Osteocyte (in vitro differentiated cells): ENCODE results near the gene TPO. TPM values are rescaled to one million over a fixed set of nuclear protein-coding genes. Genes with fewer than 3 reads are reported as not detected.
A peak's percentile ranks its signal among the peaks of the same experiment; 100 is the strongest.

Experiments
- DNase-seq: peaks from one replicate; pipeline ENCODE4 v3.0.0; 2021; ENCODE audit warnings: mixed read lengths; ENCODE audit not compliant: unreplicated experiment; ENCODE audit errors: extremely low spot score
- H3K27ac Mint-ChIP-seq: one replicate; pipeline ENCODE4 v1.8.0; 2021; ENCODE audit warnings: mild to moderate bottlenecking, mixed read lengths; ENCODE audit not compliant: unreplicated experiment
- H3K27me3 Mint-ChIP-seq: one replicate; pipeline ENCODE4 v1.8.0; 2021; ENCODE audit warnings: mixed read lengths; ENCODE audit not compliant: unreplicated experiment
- H3K36me3 Mint-ChIP-seq: one replicate; pipeline ENCODE4 v1.8.0; 2021; ENCODE audit warnings: mixed read lengths; ENCODE audit not compliant: unreplicated experiment
- H3K4me1 Mint-ChIP-seq: one replicate; pipeline ENCODE4 v1.8.0; 2021; ENCODE audit warnings: mixed read lengths; ENCODE audit not compliant: unreplicated experiment
- H3K4me3 Mint-ChIP-seq: one replicate; pipeline ENCODE4 v1.8.0; 2021; ENCODE audit warnings: mild to moderate bottlenecking, moderate library complexity, mixed read lengths; ENCODE audit not compliant: unreplicated experiment
- H3K9me3 Mint-ChIP-seq: one replicate; pipeline ENCODE4 v1.8.0; 2021; ENCODE audit warnings: mixed read lengths; ENCODE audit not compliant: unreplicated experiment
- total RNA-seq: library from RNA; stranded (reverse); gene quantifications from 2 replicates; pipeline ENCODE4 v1.2.1, GENCODE V29; 2021
- TF ChIP-seq, protein P1 (sequence below): fragments of 200-600 bp; sonication (generic); IDR thresholded peaks from 2 replicates; pipeline ENCODE4 v1.5.0; 2021; ENCODE audit warnings: antibody characterized with exemption, mild to moderate bottlenecking, moderate library complexity

TPO gene
- total RNA-seq, 1 donor from 2014 or later, result not detected

GRCh38 chr2:1551905-1552304, 138.6 kb downstream of the TPO start:
- H3K27me3 Mint-ChIP-seq, result peaks cover 3% of the 10 kb centered on the region
- no peak for DNase-seq
- TF ChIP-seq, protein P1, sequence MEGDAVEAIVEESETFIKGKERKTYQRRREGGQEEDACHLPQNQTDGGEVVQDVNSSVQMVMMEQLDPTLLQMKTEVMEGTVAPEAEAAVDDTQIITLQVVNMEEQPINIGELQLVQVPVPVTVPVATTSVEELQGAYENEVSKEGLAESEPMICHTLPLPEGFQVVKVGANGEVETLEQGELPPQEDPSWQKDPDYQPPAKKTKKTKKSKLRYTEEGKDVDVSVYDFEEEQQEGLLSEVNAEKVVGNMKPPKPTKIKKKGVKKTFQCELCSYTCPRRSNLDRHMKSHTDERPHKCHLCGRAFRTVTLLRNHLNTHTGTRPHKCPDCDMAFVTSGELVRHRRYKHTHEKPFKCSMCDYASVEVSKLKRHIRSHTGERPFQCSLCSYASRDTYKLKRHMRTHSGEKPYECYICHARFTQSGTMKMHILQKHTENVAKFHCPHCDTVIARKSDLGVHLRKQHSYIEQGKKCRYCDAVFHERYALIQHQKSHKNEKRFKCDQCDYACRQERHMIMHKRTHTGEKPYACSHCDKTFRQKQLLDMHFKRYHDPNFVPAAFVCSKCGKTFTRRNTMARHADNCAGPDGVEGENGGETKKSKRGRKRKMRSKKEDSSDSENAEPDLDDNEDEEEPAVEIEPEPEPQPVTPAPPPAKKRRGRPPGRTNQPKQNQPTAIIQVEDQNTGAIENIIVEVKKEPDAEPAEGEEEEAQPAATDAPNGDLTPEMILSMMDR, result no peak
- H3K27ac Mint-ChIP-seq, result no peak overlapping the region
- H3K4me3 Mint-ChIP-seq, result no peak overlapping the region
- peaks cover 17% of the 10 kb centered on the region for H3K4me1 Mint-ChIP-seq
- H3K9me3 Mint-ChIP-seq, result no peaks in the 10 kb centered on the region
- no peaks in the 10 kb centered on the region for H3K36me3 Mint-ChIP-seq

- no peak overlapping the region for H3K4me3 Mint-ChIP-seq
- no peaks in the 10 kb centered on the region for H3K9me3 Mint-ChIP-seq
- no peaks in the 10 kb centered on the region for H3K27me3 Mint-ChIP-seq
- TF ChIP-seq, protein P1, result no peak
- H3K4me1 Mint-ChIP-seq, result peaks cover 20% of the 10 kb centered on the region
- no peak for DNase-seq
- H3K36me3 Mint-ChIP-seq, result no peaks in the 10 kb centered on the region
- H3K27ac Mint-ChIP-seq, result no peak overlapping the region
These were observed 139.3 kb downstream of the TPO start for GRCh38 chr2:1552611-1553010.

DNA sequence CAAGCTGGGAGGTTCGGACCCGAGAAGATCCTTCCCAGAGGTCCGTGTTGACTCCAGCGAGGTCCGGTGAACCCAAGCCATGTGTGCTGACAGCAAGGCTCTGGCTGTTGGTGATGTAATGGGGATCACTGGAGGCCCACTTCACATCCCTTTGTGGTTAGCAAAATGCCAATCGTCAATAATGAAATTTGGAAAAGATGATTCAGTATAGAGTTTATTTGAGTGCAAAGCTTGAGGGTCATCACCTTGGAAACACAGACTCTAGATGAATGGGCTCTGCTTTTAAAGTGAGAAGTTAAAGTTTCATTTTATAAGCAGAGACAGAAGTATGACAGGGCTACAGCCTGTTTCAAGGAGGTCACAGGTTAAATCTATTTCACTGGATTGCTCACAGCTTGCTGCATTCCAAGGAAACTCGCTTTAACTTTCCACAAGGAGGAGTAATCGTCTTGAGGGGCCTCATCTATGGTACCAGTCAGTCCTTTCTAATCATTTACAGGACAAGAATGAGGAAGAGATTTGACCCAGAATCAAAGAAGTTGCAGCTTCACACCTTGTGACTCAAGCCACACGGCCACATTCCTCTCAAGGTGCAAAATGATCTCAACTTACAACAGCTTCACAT, 140.5 kb downstream of the TPO start:
- Mint-ChIP-seq H3K27ac (peak overlapping the region; percentile 87), H3K27me3 (no peaks in the 10 kb centered on the region), H3K36me3 (no peaks in the 10 kb centered on the region), H3K9me3 (no peaks in the 10 kb centered on the region), H3K4me3 (no peak overlapping the region), H3K4me1 (peaks cover 22% of the 10 kb centered on the region)
- TF ChIP-seq, protein P1, result peak; percentile 59
- no peak for DNase-seq

DNA sequence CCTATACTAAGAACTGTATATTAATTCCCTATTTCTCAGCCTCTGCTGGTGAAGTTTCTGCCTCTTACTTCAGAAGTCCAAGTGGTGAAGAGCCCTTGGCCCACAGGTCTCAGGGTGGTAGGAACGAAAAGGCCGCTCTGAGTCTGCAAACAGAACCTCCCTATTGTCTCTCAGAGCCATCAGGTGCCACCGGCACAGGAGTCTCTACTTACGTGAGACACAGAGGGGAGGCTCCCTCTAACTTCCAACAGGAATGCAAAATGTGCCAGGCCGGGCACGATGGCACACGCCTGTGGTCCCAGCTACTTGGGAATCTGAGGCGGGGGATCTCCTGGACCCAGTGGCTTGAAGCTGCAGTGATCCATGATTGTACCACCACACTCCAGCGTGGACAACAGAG, 143.0 kb downstream of the TPO start:
- Mint-ChIP-seq H3K36me3 (no peaks in the 10 kb centered on the region), H3K4me3 (no peak overlapping the region), H3K27ac (no peak overlapping the region)

DNA sequence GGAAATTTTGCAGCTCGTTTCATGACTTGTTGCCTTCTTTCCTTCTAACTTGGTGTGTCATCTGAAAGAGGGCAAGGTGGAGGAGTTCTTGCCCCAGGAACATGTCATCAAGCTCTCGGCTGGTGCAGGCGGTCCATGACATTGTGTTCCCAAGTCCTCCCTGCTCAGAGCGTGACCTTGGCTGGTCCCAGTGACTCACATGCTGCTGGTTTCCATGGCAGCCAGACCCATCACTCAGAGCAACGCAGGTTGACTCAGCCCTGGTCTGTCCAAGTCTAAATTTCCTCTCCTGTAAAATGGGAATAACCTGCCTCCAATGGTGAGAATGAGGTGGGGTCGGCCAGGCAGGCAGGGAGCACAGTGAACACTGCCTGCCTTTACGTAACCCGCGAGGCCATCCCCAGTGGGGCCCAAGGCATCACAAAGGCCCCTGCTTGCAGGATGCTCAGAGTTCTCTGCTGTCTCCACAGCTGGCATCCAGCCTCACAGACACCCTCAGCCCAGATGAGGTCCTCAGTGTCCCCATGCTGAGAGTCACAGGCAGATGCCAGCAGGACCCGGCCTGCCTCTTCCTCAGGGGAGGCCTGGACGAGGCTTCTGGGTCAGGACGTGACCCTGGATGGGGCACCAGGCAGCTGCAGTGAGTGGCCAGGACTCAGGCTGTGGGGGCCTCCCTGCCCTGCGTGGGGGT, 143.7 kb downstream of the TPO start:
- H3K4me3 Mint-ChIP-seq, result no peak overlapping the region
- H3K9me3 Mint-ChIP-seq, result no peaks in the 10 kb centered on the region
- peaks cover 13% of the 10 kb centered on the region for H3K27me3 Mint-ChIP-seq
- no peaks in the 10 kb centered on the region for H3K36me3 Mint-ChIP-seq
- TF ChIP-seq, protein P1, result no peak
- H3K4me1 Mint-ChIP-seq, result peaks cover 22% of the 10 kb centered on the region
- no peak for DNase-seq
- H3K27ac Mint-ChIP-seq, result no peak overlapping the region

More for the DNA sequence above, 143.0 kb downstream of the TPO start:
- H3K4me1 Mint-ChIP-seq, result peaks cover 22% of the 10 kb centered on the region
- peaks cover 7% of the 10 kb centered on the region for H3K27me3 Mint-ChIP-seq
- TF ChIP-seq, protein P1, result no peak
- DNase-seq, result no peak
- no peaks in the 10 kb centered on the region for H3K9me3 Mint-ChIP-seq
